Esophagus (tissue), 2 donors: ENCODE measurements around the gene ROBO2. TPM values are rescaled to one million over a fixed set of nuclear protein-coding genes. Genes with fewer than 3 reads are reported as not detected.

Source experiments
- H3K27ac ChIP-seq, 2 donors: one replicate each; pipeline ENCODE4 v1.5.1; 2013; ENCODE audit warnings: low read depth in 2 of 2, mild to moderate bottlenecking in 2 of 2, inconsistent platforms in 1 of 2, low read length in 1 of 2, moderate library complexity in 1 of 2
- H3K27me3 ChIP-seq, 2 donors: one replicate each; pipeline ENCODE4 v1.6.1; 2013; ENCODE audit warnings: low read length in 2 of 2, control low read depth in 1 of 2, mild to moderate bottlenecking in 1 of 2; ENCODE audit not compliant: insufficient read depth in 2 of 2, control insufficient read depth in 1 of 2
- H3K36me3 ChIP-seq, 2 donors: one replicate each; pipeline ENCODE4 v1.6.1; 2013; ENCODE audit warnings: low read length in 1 of 2; ENCODE audit not compliant: control insufficient read depth in 2 of 2, insufficient read depth in 2 of 2
- H3K4me1 ChIP-seq, 2 donors: one replicate each; pipeline ENCODE4 v1.6.1; 2013; ENCODE audit warnings: low read length in 1 of 2; ENCODE audit not compliant: control insufficient read depth in 2 of 2, insufficient read depth in 2 of 2
- H3K4me3 ChIP-seq, 2 donors: one replicate each; pipeline ENCODE4 v1.5.1; 2013; ENCODE audit warnings: low read length in 2 of 2, mild to moderate bottlenecking in 2 of 2, low read depth in 1 of 2, moderate library complexity in 1 of 2
- H3K9me3 ChIP-seq, 2 donors: one replicate each; pipeline ENCODE4 v1.6.1; 2013; ENCODE audit warnings: mild to moderate bottlenecking in 2 of 2, low read depth in 1 of 2, low read length in 1 of 2, moderate library complexity in 1 of 2; ENCODE audit not compliant: control insufficient read depth in 2 of 2, insufficient read depth in 1 of 2
- WGBS, 2 donors: extraction: QIAGEN DNeasy Blood & Tissue Kit; methylation state at CpG; one replicate each; pipeline ENCODE4 v1.1.7; 2013; 5-methylcytosine and 5-hydroxymethylcytosine counted together
- polyA plus RNA-seq, 2 donors: library from polyadenylated mRNA; stranded (reverse); fragments of 200-250 nt; gene quantifications; one replicate each; pipeline ENCODE4 v1.2.3, GENCODE V29; 2013
- donor health status: healthy with polysubstance abuse.
- donor health status: Bipolar disorder and iron deficiency.

Gene ROBO2
- polyA plus RNA-seq, 2 donors, result 1.4 to 2.4 TPM

DNA sequence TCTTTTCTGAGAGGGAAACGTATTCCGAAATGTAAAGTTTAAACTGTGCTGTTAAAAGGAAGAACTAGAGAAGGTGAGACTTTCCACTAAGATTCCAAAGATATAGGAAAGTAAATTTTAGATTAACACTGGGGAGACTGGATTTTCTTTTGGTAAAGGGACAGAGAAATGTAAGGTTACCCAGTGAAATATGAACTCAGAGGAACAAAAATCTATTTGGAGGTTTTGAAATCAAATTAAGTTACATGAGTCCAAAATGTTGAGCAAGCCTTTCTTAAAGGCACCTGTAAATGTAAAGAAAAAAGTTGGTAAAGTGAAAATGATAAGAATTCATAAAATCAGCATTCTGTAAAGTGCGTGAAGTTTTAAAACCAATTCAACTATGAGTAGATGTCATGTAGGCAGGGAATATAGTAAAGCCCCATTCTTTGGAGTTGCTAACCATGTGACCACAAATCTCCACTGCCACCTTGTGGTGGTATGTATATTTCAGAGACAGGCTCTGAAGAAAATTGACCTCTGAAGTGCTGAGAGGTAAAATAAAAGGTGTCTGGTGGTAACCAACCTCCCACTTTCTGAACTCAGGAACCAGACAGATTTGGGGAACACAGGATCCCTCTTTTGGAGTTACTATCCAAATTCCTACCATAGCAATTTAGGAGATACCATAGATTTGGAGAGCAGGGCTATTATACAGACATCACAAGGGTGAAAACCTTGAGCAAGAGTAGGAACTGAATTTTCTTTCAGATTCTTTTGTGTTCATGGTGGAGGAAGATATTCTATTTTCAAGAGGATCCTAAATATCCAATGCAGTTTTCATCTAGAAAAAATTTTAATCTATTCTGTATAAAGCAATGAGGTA is 215.3 kb downstream of the ROBO2 start:
- no peak overlapping the region for H3K27ac ChIP-seq
- no peak overlapping the region for H3K4me3 ChIP-seq
- no peaks in the 10 kb centered on the region for H3K9me3 ChIP-seq
- 64 to 73% methylated on average over 3 of the region's 3 CpGs for WGBS, 2 donors
- H3K36me3 ChIP-seq, result no peaks in the 10 kb centered on the region
- H3K27me3 ChIP-seq, result no peaks in the 10 kb centered on the region
- no peaks in the 10 kb centered on the region for H3K4me1 ChIP-seq

GRCh38 chr3:77256584-77257503 is 216.9 kb downstream of the ROBO2 start:
- 62 to 66% methylated on average over 9 of the region's 9 CpGs for WGBS, 2 donors
- Histone ChIP-seq H3K4me3 (no peak overlapping the region), H3K9me3 (no peaks in the 10 kb centered on the region), H3K4me1 (no peaks in the 10 kb centered on the region), H3K27me3 (no peaks in the 10 kb centered on the region), H3K36me3 (no peaks in the 10 kb centered on the region), H3K27ac (no peak overlapping the region)

DNA sequence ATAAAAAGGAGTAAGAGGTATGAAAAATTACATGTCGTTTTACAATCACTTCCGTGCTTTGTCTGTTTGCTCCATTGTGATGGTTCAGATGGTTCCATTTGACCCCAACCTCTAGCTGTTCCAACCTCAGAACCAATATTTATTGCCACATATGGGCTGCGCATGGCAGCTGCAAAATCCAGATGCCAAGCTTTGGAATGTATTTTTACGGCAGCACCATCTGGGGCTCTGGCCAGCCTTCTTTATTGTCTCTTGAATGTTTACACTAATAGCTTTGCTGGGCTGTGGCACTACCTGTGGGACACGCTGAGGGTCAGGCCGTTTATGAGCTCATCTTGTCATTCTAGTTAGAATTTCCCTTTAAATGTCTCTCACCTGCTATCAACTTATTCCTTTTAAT is 219.8 kb downstream of the ROBO2 start:
- no peaks in the 10 kb centered on the region for H3K4me1 ChIP-seq
- no peaks in the 10 kb centered on the region for H3K36me3 ChIP-seq
- whole genome bisulfite sequencing, 2 donors, result 69% methylated on average over 6 of the region's 6 CpGs
- H3K27me3 ChIP-seq, result no peaks in the 10 kb centered on the region
- no peak overlapping the region for H3K27ac ChIP-seq
- no peaks in the 10 kb centered on the region for H3K9me3 ChIP-seq
- H3K4me3 ChIP-seq, result no peak overlapping the region

GRCh38 chr3:77262361-77262760 is 222.5 kb downstream of the ROBO2 start:
- Histone ChIP-seq H3K27me3 (no peaks in the 10 kb centered on the region), H3K4me3 (no peak overlapping the region), H3K27ac (no peak overlapping the region), H3K36me3 (no peaks in the 10 kb centered on the region), H3K4me1 (no peaks in the 10 kb centered on the region), H3K9me3 (no peaks in the 10 kb centered on the region)
- WGBS, 2 donors, result 83 to 85% methylated on average over 2 of the region's 2 CpGs

DNA sequence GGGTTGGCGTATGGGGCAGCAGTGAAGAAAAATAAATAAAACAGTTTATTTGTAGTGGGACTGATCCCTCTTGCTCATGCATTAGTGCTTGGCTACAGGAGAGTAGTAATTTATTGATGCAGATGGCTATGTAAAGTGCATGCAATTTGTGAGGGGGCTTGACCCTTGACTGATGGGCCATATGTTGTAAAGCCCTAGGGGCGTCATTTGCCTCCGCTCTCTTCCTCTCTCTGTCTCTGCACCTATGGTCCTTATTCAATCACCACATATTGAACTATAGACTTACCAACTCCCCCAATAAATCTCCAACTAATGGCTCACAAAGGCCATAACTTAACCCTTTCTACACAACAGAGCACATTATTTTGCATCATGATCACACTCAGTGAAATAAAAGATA is 227.7 kb downstream of the ROBO2 start:
- H3K4me1 ChIP-seq, result no peaks in the 10 kb centered on the region
- no peaks in the 10 kb centered on the region for H3K27me3 ChIP-seq
- H3K9me3 ChIP-seq, result no peaks in the 10 kb centered on the region
- H3K36me3 ChIP-seq, result no peaks in the 10 kb centered on the region
- no peak overlapping the region for H3K27ac ChIP-seq
- H3K4me3 ChIP-seq, result no peak overlapping the region
- 94 to 99% methylated on average over 3 of the region's 3 CpGs for WGBS, 2 donors

GRCh38 chr3:77271306-77271705 is 231.4 kb downstream of the ROBO2 start:
- Histone ChIP-seq H3K9me3 (no peaks in the 10 kb centered on the region), H3K36me3 (no peaks in the 10 kb centered on the region), H3K27me3 (no peaks in the 10 kb centered on the region), H3K4me1 (no peaks in the 10 kb centered on the region), H3K4me3 (no peak overlapping the region), H3K27ac (no peak overlapping the region)
- WGBS, 2 donors, result 49 to 67% methylated on average over 1 of the region's 1 CpG

- Histone ChIP-seq H3K9me3 (no peaks in the 10 kb centered on the region), H3K27ac (no peak overlapping the region), H3K27me3 (no peaks in the 10 kb centered on the region), H3K36me3 (no peaks in the 10 kb centered on the region), H3K4me3 (no peak overlapping the region), H3K4me1 (no peaks in the 10 kb centered on the region)
- 87 to 91% methylated on average over 6 of the region's 6 CpGs for WGBS, 2 donors
Measured at GRCh38 chr3:77271711-77272110, 231.8 kb downstream of the ROBO2 start.

DNA sequence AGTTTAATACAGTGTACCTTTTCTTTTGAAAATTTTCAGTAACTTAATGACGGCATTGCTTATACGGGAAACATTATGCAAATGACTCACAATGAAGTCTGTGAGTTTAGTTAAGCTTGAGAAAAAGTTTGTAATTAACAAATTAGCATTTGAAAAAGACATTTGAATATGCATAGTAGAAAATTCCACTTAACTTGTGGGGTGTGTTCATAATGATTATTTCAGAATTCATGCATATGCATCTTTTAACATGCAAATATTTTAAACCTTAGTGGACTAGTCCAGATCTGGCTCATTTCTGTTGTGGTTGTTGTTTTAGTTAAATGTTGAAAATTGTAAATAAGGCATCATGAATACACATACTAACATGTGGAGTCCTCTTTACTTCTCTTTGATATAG is 239.4 kb downstream of the ROBO2 start:
- Histone ChIP-seq H3K9me3 (no peaks in the 10 kb centered on the region), H3K27ac (no peak overlapping the region), H3K4me1 (no peaks in the 10 kb centered on the region), H3K27me3 (no peaks in the 10 kb centered on the region), H3K36me3 (no peaks in the 10 kb centered on the region), H3K4me3 (no peak overlapping the region)
- 95 to 96% methylated on average over 2 of the region's 2 CpGs for WGBS, 2 donors

- Histone ChIP-seq H3K9me3 (no peaks in the 10 kb centered on the region), H3K36me3 (no peaks in the 10 kb centered on the region), H3K27ac (no peak overlapping the region), H3K27me3 (no peaks in the 10 kb centered on the region), H3K4me3 (no peak overlapping the region), H3K4me1 (no peaks in the 10 kb centered on the region)
- 58 to 60% methylated on average over 8 of the region's 8 CpGs for WGBS, 2 donors
Measured at GRCh38 chr3:77281721-77282120, 241.8 kb downstream of the ROBO2 start.
